ENCODE measurements around the gene HAPLN3.
"Not testable (repeated sequence)": the region's sequence is repeated elsewhere in the genome, so short reads cannot be mapped to it uniquely, and the experiment has no call there.

HAPLN3 gene

GRCh38 chr15:88894819-88895767 lies at the start of gene HAPLN3:
HAPLN3 (minus strand) TSS chr15:88895544; CDS start chr15:88887298, 8,246 bp downstream.
- Histone ChIP-seq H3K4me3 (ENCODE audit: low read depth, low read length) (peak within 1 kb of the TSS; percentile 42), H3K36me3 (no peaks in the 10 kb centered on the region), H3K27me3 (ENCODE audit: insufficient read depth, low read depth, severe bottlenecking) (peaks cover 16% of the 10 kb centered on the region), H3K27ac (no peak within 1 kb of the TSS), H3K9me3 (ENCODE audit: severe bottlenecking) (no peaks in the 10 kb centered on the region)
- peak; percentile 53 for DNase-seq
- TF ChIP-seq CTCF (IDR thresholded peaks at IDR 0.05; ENCODE audit: low read depth, low read length), result no peak

- no peaks in the 10 kb centered on the region for H3K9me3 ChIP-seq (ENCODE audit: severe bottlenecking)
- H3K36me3 ChIP-seq, result no peaks in the 10 kb centered on the region
- no peaks in the 10 kb centered on the region for H3K27me3 ChIP-seq (ENCODE audit: insufficient read depth, low read depth, severe bottlenecking)
- H3K27ac ChIP-seq, result peak overlapping the region; percentile 17; the same call in 1 of the 2 replicates
- TF ChIP-seq CTCF (IDR thresholded peaks at IDR 0.05; ENCODE audit: low read depth, low read length), result no peak
- no peak overlapping the region for H3K4me3 ChIP-seq (ENCODE audit: low read depth, low read length)
- no peak for DNase-seq
Observed at GRCh38 chr15:88940110-88940675, 44.8 kb upstream of the HAPLN3 start.

- no peak for TF ChIP-seq CTCF (IDR thresholded peaks at IDR 0.05; ENCODE audit: low read depth, low read length)
- H3K27me3 ChIP-seq (ENCODE audit: insufficient read depth, low read depth, severe bottlenecking), result no peaks in the 10 kb centered on the region
- no peak overlapping the region for H3K27ac ChIP-seq
- no peaks in the 10 kb centered on the region for H3K9me3 ChIP-seq (ENCODE audit: severe bottlenecking)
- H3K4me3 ChIP-seq (ENCODE audit: low read depth, low read length), result no peak overlapping the region
- no peaks in the 10 kb centered on the region for H3K36me3 ChIP-seq
- no peak for DNase-seq
Observed at GRCh38 chr15:88939486-88939806, 44.1 kb upstream of the HAPLN3 start.

GRCh38 chr15:88938802-88939485 lies 43.6 kb upstream of the HAPLN3 start:
- no peak for DNase-seq
- no peak overlapping the region for H3K27ac ChIP-seq
- H3K27me3 ChIP-seq (ENCODE audit: insufficient read depth, low read depth, severe bottlenecking), result no peaks in the 10 kb centered on the region
- H3K4me3 ChIP-seq (ENCODE audit: low read depth, low read length), result no peak overlapping the region
- H3K36me3 ChIP-seq, result no peaks in the 10 kb centered on the region
- no peak for TF ChIP-seq CTCF (IDR thresholded peaks at IDR 0.05; ENCODE audit: low read depth, low read length)
- H3K9me3 ChIP-seq (ENCODE audit: severe bottlenecking), result no peaks in the 10 kb centered on the region

GRCh38 chr15:88934449-88934848 lies 39.1 kb upstream of the HAPLN3 start:
- not testable (repeated sequence) for H3K9me3 ChIP-seq (ENCODE audit: severe bottlenecking); H3K4me3 ChIP-seq (ENCODE audit: low read depth, low read length); H3K36me3 ChIP-seq; H3K27me3 ChIP-seq (ENCODE audit: insufficient read depth, low read depth, severe bottlenecking); DNase-seq; H3K27ac ChIP-seq

- TF ChIP-seq CTCF (IDR thresholded peaks at IDR 0.05; ENCODE audit: low read depth, low read length), result no peak
- Histone ChIP-seq H3K27me3 (ENCODE audit: insufficient read depth, low read depth, severe bottlenecking) (no peaks in the 10 kb centered on the region), H3K36me3 (no peaks in the 10 kb centered on the region), H3K27ac (no peak overlapping the region), H3K4me3 (ENCODE audit: low read depth, low read length) (no peak overlapping the region), H3K9me3 (ENCODE audit: severe bottlenecking) (no peaks in the 10 kb centered on the region)
- no peak for DNase-seq
Observed at GRCh38 chr15:88932875-88933330, 37.6 kb upstream of the HAPLN3 start.

All from WERI-Rb-1 (cell line).